ENCODE data around the gene DGKB.

Gene DGKB

GRCh38 chr7:14270099-14270498, 632.5 kb downstream of the DGKB start:
- no peaks in the 10 kb centered on the region for H3K4me1 ChIP-seq (ENCODE audit: control insufficient read depth, insufficient read depth, low read length, poor library complexity, severe bottlenecking)
- DNase-seq, result no peak
- no peaks in the 10 kb centered on the region for H3K9me3 ChIP-seq (ENCODE audit: control insufficient read depth, low read length)
- no peak overlapping the region for H3K27ac ChIP-seq (ENCODE audit: insufficient read depth, low read length, poor library complexity, severe bottlenecking)
- no peaks in the 10 kb centered on the region for H3K36me3 ChIP-seq (ENCODE audit: control insufficient read depth, insufficient read depth, low read length)
- H3K27me3 ChIP-seq (replicated peaks; ENCODE audit: control insufficient read depth, insufficient read depth, low read length, poor library complexity, severe bottlenecking), result no peaks in the 10 kb centered on the region
- no peak overlapping the region for H3K4me3 ChIP-seq (ENCODE audit: insufficient read depth, low read depth, low read length, poor library complexity, severe bottlenecking)

- DNase-seq, result no peak
- Histone ChIP-seq H3K4me1 (ENCODE audit: control insufficient read depth, insufficient read depth, low read length, poor library complexity, severe bottlenecking) (no peaks in the 10 kb centered on the region), H3K9me3 (ENCODE audit: control insufficient read depth, low read length) (no peaks in the 10 kb centered on the region), H3K36me3 (ENCODE audit: control insufficient read depth, insufficient read depth, low read length) (no peaks in the 10 kb centered on the region), H3K27me3 (replicated peaks; ENCODE audit: control insufficient read depth, insufficient read depth, low read length, poor library complexity, severe bottlenecking) (no peaks in the 10 kb centered on the region), H3K4me3 (ENCODE audit: insufficient read depth, low read depth, low read length, poor library complexity, severe bottlenecking) (no peak overlapping the region), H3K27ac (ENCODE audit: insufficient read depth, low read length, poor library complexity, severe bottlenecking) (no peak overlapping the region)
These were observed 642.5 kb downstream of the DGKB start for GRCh38 chr7:14260011-14260410.

GRCh38 chr7:14258861-14259260, 643.7 kb downstream of the DGKB start:
- no peak for DNase-seq
- Histone ChIP-seq H3K27ac (ENCODE audit: insufficient read depth, low read length, poor library complexity, severe bottlenecking) (no peak overlapping the region), H3K4me3 (ENCODE audit: insufficient read depth, low read depth, low read length, poor library complexity, severe bottlenecking) (no peak overlapping the region)

GRCh38 chr7:14258441-14258840, 644.1 kb downstream of the DGKB start:
- Histone ChIP-seq H3K27ac (ENCODE audit: insufficient read depth, low read length, poor library complexity, severe bottlenecking) (no peak overlapping the region), H3K9me3 (ENCODE audit: control insufficient read depth, low read length) (no peaks in the 10 kb centered on the region), H3K27me3 (replicated peaks; ENCODE audit: control insufficient read depth, insufficient read depth, low read length, poor library complexity, severe bottlenecking) (no peaks in the 10 kb centered on the region), H3K4me1 (ENCODE audit: control insufficient read depth, insufficient read depth, low read length, poor library complexity, severe bottlenecking) (no peaks in the 10 kb centered on the region), H3K36me3 (ENCODE audit: control insufficient read depth, insufficient read depth, low read length) (no peaks in the 10 kb centered on the region), H3K4me3 (ENCODE audit: insufficient read depth, low read depth, low read length, poor library complexity, severe bottlenecking) (no peak overlapping the region)
- no peak for DNase-seq

More at GRCh38 chr7:14258861-14259260, 643.7 kb downstream of the DGKB start:
- Histone ChIP-seq H3K27me3 (replicated peaks; ENCODE audit: control insufficient read depth, insufficient read depth, low read length, poor library complexity, severe bottlenecking) (no peaks in the 10 kb centered on the region), H3K9me3 (ENCODE audit: control insufficient read depth, low read length) (no peaks in the 10 kb centered on the region), H3K4me1 (ENCODE audit: control insufficient read depth, insufficient read depth, low read length, poor library complexity, severe bottlenecking) (no peaks in the 10 kb centered on the region), H3K36me3 (ENCODE audit: control insufficient read depth, insufficient read depth, low read length) (no peaks in the 10 kb centered on the region)

GRCh38 chr7:14252458-14252857, 650.1 kb downstream of the DGKB start:
- H3K27me3 ChIP-seq (replicated peaks; ENCODE audit: control insufficient read depth, insufficient read depth, low read length, poor library complexity, severe bottlenecking), result no peaks in the 10 kb centered on the region
- no peaks in the 10 kb centered on the region for H3K36me3 ChIP-seq (ENCODE audit: control insufficient read depth, insufficient read depth, low read length)
- no peak overlapping the region for H3K27ac ChIP-seq (ENCODE audit: insufficient read depth, low read length, poor library complexity, severe bottlenecking)
- H3K4me3 ChIP-seq (ENCODE audit: insufficient read depth, low read depth, low read length, poor library complexity, severe bottlenecking), result no peak overlapping the region
- H3K4me1 ChIP-seq (ENCODE audit: control insufficient read depth, insufficient read depth, low read length, poor library complexity, severe bottlenecking), result no peaks in the 10 kb centered on the region
- no peak for DNase-seq
- H3K9me3 ChIP-seq (ENCODE audit: control insufficient read depth, low read length), result no peaks in the 10 kb centered on the region

GRCh38 chr7:14242175-14242574, 660.4 kb downstream of the DGKB start:
- Histone ChIP-seq H3K27ac (ENCODE audit: insufficient read depth, low read length, poor library complexity, severe bottlenecking) (no peak overlapping the region), H3K9me3 (ENCODE audit: control insufficient read depth, low read length) (no peaks in the 10 kb centered on the region), H3K36me3 (ENCODE audit: control insufficient read depth, insufficient read depth, low read length) (no peaks in the 10 kb centered on the region), H3K27me3 (replicated peaks; ENCODE audit: control insufficient read depth, insufficient read depth, low read length, poor library complexity, severe bottlenecking) (no peaks in the 10 kb centered on the region), H3K4me3 (ENCODE audit: insufficient read depth, low read depth, low read length, poor library complexity, severe bottlenecking) (no peak overlapping the region), H3K4me1 (ENCODE audit: control insufficient read depth, insufficient read depth, low read length, poor library complexity, severe bottlenecking) (no peaks in the 10 kb centered on the region)
- no peak for DNase-seq

- Histone ChIP-seq H3K36me3 (ENCODE audit: control insufficient read depth, insufficient read depth, low read length) (no peaks in the 10 kb centered on the region), H3K4me1 (ENCODE audit: control insufficient read depth, insufficient read depth, low read length, poor library complexity, severe bottlenecking) (no peaks in the 10 kb centered on the region), H3K9me3 (ENCODE audit: control insufficient read depth, low read length) (no peaks in the 10 kb centered on the region), H3K27me3 (replicated peaks; ENCODE audit: control insufficient read depth, insufficient read depth, low read length, poor library complexity, severe bottlenecking) (no peaks in the 10 kb centered on the region), H3K27ac (ENCODE audit: insufficient read depth, low read length, poor library complexity, severe bottlenecking) (no peak overlapping the region), H3K4me3 (ENCODE audit: insufficient read depth, low read depth, low read length, poor library complexity, severe bottlenecking) (no peak overlapping the region)
- no peak for DNase-seq
These were observed 665.7 kb downstream of the DGKB start for GRCh38 chr7:14236834-14237233.

GRCh38 chr7:14235056-14235455, 667.5 kb downstream of the DGKB start:
- H3K36me3 ChIP-seq (ENCODE audit: control insufficient read depth, insufficient read depth, low read length), result no peaks in the 10 kb centered on the region
- DNase-seq, result no peak
- no peaks in the 10 kb centered on the region for H3K9me3 ChIP-seq (ENCODE audit: control insufficient read depth, low read length)
- H3K4me1 ChIP-seq (ENCODE audit: control insufficient read depth, insufficient read depth, low read length, poor library complexity, severe bottlenecking), result no peaks in the 10 kb centered on the region
- no peak overlapping the region for H3K27ac ChIP-seq (ENCODE audit: insufficient read depth, low read length, poor library complexity, severe bottlenecking)
- no peak overlapping the region for H3K4me3 ChIP-seq (ENCODE audit: insufficient read depth, low read depth, low read length, poor library complexity, severe bottlenecking)
- H3K27me3 ChIP-seq (replicated peaks; ENCODE audit: control insufficient read depth, insufficient read depth, low read length, poor library complexity, severe bottlenecking), result no peaks in the 10 kb centered on the region

- Histone ChIP-seq H3K4me1 (ENCODE audit: control insufficient read depth, insufficient read depth, low read length, poor library complexity, severe bottlenecking) (no peaks in the 10 kb centered on the region), H3K27me3 (replicated peaks; ENCODE audit: control insufficient read depth, insufficient read depth, low read length, poor library complexity, severe bottlenecking) (no peaks in the 10 kb centered on the region), H3K27ac (ENCODE audit: insufficient read depth, low read length, poor library complexity, severe bottlenecking) (no peak overlapping the region), H3K36me3 (ENCODE audit: control insufficient read depth, insufficient read depth, low read length) (no peaks in the 10 kb centered on the region), H3K9me3 (ENCODE audit: control insufficient read depth, low read length) (no peaks in the 10 kb centered on the region), H3K4me3 (ENCODE audit: insufficient read depth, low read depth, low read length, poor library complexity, severe bottlenecking) (no peak overlapping the region)
- no peak for DNase-seq
These were observed 668.6 kb downstream of the DGKB start for GRCh38 chr7:14233868-14234369.

GRCh38 chr7:14233076-14233867, 669.3 kb downstream of the DGKB start:
- H3K27ac ChIP-seq (ENCODE audit: insufficient read depth, low read length, poor library complexity, severe bottlenecking), result no peak overlapping the region
- H3K27me3 ChIP-seq (replicated peaks; ENCODE audit: control insufficient read depth, insufficient read depth, low read length, poor library complexity, severe bottlenecking), result no peaks in the 10 kb centered on the region
- no peaks in the 10 kb centered on the region for H3K9me3 ChIP-seq (ENCODE audit: control insufficient read depth, low read length)
- DNase-seq, result no peak
- no peaks in the 10 kb centered on the region for H3K4me1 ChIP-seq (ENCODE audit: control insufficient read depth, insufficient read depth, low read length, poor library complexity, severe bottlenecking)
- H3K36me3 ChIP-seq (ENCODE audit: control insufficient read depth, insufficient read depth, low read length), result no peaks in the 10 kb centered on the region
- no peak overlapping the region for H3K4me3 ChIP-seq (ENCODE audit: insufficient read depth, low read depth, low read length, poor library complexity, severe bottlenecking)

Measured in effector memory CD4-positive, alpha-beta T cell (primary cell).